Bronchial epithelial cell (primary cell): Measurements from ENCODE around the gene CCDC148. TPM values are rescaled to one million over a fixed set of nuclear protein-coding genes. Genes with fewer than 3 reads are reported as not detected.

Experiments
- DNase-seq: peaks from one replicate; pipeline ENCODE4 v3.0.0-alpha.2; 2010; ENCODE audit warnings: low read depth
- FAIRE-seq: peaks from 2 replicates; lab custom pipeline; 2011; peaks lifted over from hg19 to GRCh38; lab: Jason Lieb, UNC
- H3K27me3 ChIP-seq: 2 replicates; pipeline ENCODE4 v1.5.1; 2011; ENCODE audit warnings: low read length; ENCODE audit not compliant: control insufficient read depth, insufficient read depth
- H3K36me3 ChIP-seq: 2 replicates; pipeline ENCODE4 v1.5.1; 2011; ENCODE audit warnings: low read length; ENCODE audit not compliant: control insufficient read depth, insufficient read depth
- H3K4me3 ChIP-seq: 2 replicates; pipeline ENCODE4 v1.5.1; 2011; ENCODE audit warnings: mild to moderate bottlenecking, low read depth, low read length, control low read depth
- total RNA-seq: library from RNA; depleted of rRNA; stranded (reverse); fragments of >200 nt; gene quantifications from 2 replicates; pipeline ENCODE4 v1.2.1, GENCODE V29; 2014
- TF ChIP-seq, protein P1 (sequence below): IDR thresholded peaks from 2 replicates; pipeline ENCODE4 v1.5.1; 2011; ENCODE audit warnings: mild to moderate bottlenecking, moderate library complexity, low read length, control low read depth, inconsistent platforms; ENCODE audit not compliant: insufficient read depth, severe bottlenecking

Gene CCDC148
- total RNA-seq, 1 donor from 2014 or later, result 0.26 TPM

DNA sequence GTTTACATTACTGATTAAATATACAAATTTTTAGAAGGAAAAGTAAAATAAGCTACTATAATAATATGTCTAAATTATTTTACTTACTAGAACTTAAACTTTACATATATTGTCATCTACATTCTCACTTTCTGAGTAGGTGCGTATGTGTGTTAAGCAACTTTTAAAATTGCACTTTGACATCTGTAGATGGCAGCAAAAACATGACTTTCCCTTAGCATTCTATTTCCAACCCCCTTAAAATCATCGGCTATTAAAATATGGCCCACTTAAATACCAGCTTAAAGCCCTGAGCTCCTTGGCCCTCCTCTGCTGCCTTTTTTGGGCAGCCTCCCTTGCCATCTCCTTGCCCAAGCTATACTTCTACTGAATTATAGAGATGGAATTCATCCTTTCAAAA, 276.9 kb downstream of the CCDC148 start:
- TF ChIP-seq, protein P1, sequence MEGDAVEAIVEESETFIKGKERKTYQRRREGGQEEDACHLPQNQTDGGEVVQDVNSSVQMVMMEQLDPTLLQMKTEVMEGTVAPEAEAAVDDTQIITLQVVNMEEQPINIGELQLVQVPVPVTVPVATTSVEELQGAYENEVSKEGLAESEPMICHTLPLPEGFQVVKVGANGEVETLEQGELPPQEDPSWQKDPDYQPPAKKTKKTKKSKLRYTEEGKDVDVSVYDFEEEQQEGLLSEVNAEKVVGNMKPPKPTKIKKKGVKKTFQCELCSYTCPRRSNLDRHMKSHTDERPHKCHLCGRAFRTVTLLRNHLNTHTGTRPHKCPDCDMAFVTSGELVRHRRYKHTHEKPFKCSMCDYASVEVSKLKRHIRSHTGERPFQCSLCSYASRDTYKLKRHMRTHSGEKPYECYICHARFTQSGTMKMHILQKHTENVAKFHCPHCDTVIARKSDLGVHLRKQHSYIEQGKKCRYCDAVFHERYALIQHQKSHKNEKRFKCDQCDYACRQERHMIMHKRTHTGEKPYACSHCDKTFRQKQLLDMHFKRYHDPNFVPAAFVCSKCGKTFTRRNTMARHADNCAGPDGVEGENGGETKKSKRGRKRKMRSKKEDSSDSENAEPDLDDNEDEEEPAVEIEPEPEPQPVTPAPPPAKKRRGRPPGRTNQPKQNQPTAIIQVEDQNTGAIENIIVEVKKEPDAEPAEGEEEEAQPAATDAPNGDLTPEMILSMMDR, result peak; percentile 35
- FAIRE-seq, result no peak
- no peaks in the 10 kb centered on the region for H3K36me3 ChIP-seq
- no peak overlapping the region for H3K4me3 ChIP-seq
- peak; percentile 45 for DNase-seq
- H3K27me3 ChIP-seq, result peaks cover 2% of the 10 kb centered on the region

DNA sequence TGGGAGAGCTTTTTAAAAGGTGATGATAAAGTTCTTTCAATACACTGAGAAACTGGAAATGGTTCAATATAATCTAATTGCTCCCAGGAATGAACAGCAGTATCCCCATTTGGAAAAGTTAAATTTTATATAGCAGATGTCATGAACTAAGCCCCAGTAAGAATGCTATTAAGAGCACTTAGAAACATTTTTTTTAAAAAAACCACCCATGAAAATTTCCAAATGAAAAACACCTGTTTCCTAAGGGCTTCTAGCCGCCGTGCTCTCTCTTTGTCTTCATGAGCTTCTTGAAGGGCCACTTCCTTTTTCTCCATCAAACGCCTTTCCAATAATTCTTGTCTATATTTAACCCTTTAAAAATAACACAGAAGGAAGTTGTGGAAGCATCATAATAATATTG, 277.9 kb downstream of the CCDC148 start:
- Histone ChIP-seq H3K27me3 (no peaks in the 10 kb centered on the region), H3K4me3 (no peak overlapping the region), H3K36me3 (no peaks in the 10 kb centered on the region)
- TF ChIP-seq, protein P1, result no peak
- FAIRE-seq, result no peak
- DNase-seq, result no peak

DNA sequence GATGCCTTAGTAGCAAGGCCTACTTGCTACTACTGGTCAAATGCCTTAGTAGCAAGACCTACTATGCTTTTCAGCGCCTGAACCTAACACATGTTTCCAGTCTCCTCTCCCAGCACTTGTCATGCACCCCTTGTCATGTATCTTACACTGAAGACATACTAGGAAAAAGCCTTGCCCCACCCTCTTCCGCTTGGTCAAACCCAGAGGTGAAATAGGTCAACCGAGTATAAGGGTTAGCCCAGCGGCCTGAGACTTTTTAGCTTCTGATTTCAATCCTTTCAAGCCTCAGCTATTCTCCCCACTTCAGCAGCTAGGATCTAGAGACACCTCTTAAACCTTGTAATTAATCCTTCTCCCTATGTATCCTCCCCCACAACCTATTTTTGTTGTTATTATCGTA, 281.6 kb downstream of the CCDC148 start:
- no peak for DNase-seq
- Histone ChIP-seq H3K27me3 (peaks cover 4% of the 10 kb centered on the region), H3K4me3 (no peak overlapping the region), H3K36me3 (no peaks in the 10 kb centered on the region)
- no peak for FAIRE-seq
- TF ChIP-seq, protein P1, result no peak

DNA sequence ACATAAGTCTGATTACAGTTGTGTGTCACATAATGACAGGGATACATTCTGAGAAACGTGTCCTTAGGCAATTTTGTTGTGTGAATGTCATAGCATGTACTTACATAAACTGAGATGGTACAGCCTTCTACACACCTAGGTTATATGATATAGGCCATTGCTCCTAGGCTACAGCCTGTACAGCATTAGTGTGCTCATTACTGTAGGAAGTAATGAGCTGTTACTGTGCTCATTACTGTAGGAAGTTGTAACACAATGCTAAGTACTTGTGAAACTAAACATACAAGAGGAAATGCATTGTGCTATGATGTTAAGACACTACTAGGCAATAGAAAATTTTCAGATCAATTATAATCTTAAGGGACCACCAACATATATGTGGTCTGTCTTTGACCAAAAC, 282.1 kb downstream of the CCDC148 start:
- Histone ChIP-seq H3K27me3 (peaks cover 4% of the 10 kb centered on the region), H3K36me3 (no peaks in the 10 kb centered on the region), H3K4me3 (no peak overlapping the region)
- FAIRE-seq, result no peak
- TF ChIP-seq, protein P1, result no peak
- DNase-seq, result no peak

DNA sequence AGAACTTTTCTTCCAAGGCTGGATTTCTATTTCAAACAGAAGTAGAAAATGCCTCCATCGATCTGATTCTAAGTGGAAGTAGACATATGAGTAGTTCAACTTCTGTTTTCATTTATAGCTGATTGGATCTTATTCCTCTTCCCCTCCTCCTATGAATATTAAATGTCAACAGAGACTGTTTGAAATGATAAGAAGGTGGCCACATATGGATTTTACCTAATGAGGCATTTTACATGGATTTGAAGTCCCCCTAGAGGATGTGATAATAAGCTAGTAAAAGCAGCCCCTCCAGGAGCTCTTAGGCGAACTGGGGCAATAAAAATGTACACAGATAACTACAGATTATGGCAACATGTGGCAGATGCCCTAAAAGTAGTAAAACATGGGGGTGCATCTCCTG, 283.8 kb downstream of the CCDC148 start:
- TF ChIP-seq, protein P1, result no peak
- DNase-seq (no peak), FAIRE-seq (no peak)
- no peak overlapping the region for H3K4me3 ChIP-seq
- H3K27me3 ChIP-seq, result peaks cover 4% of the 10 kb centered on the region
- no peaks in the 10 kb centered on the region for H3K36me3 ChIP-seq

DNA sequence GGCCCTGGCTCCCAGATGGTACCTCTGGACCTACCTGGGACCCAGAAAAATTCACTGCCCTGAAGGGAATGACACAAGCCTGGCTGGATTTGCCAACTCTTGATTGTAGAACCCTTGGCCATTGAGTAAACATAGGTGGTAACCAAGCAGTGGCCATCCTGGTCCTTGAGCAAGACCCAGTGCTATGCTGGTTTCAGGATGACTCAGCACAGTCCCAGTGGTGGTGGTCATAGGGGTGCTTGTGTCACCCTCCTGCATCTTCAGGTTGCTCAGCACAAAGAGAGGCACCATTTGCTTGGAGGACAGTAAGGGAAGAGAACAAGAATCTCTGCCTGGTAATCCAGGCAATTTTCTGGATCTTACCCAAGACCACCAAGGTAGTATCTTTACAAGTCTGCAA, 302.0 kb downstream of the CCDC148 start:
- Histone ChIP-seq H3K4me3 (no peak overlapping the region), H3K36me3 (no peaks in the 10 kb centered on the region), H3K27me3 (no peaks in the 10 kb centered on the region)
- FAIRE-seq (no peak), DNase-seq (peak; percentile 8)
- TF ChIP-seq, protein P1, result no peak
